GM18499 (cell line): Measurements from ENCODE around the gene HHEX.

Experiments
- ATAC-seq: cut with Tn5 transposase; IDR thresholded peaks from one replicate; pipeline ENCODE4 v1.9.1; 2021; ENCODE audit warnings: moderate number of reproducible peaks; ENCODE audit not compliant: insufficient read depth, unreplicated experiment

Gene HHEX

GRCh38 chr10:92692697-92693533, 3.2 kb downstream of the HHEX start:
- no peak for ATAC-seq

- ATAC-seq, result no peak
These were observed 3.8 kb downstream of the HHEX start for GRCh38 chr10:92693534-92693893.

- ATAC-seq, result no peak
These were observed 6.2 kb downstream of the HHEX start for GRCh38 chr10:92695679-92696605.

- ATAC-seq, result no peak
These were observed 7.0 kb downstream of the HHEX start for GRCh38 chr10:92696606-92697383.

GRCh38 chr10:92697663-92698511, 8.1 kb downstream of the HHEX start:
- no peak for ATAC-seq

- ATAC-seq, result no peak
These were observed 9.4 kb downstream of the HHEX start for GRCh38 chr10:92699193-92699517.

- no peak for ATAC-seq
These were observed 10.0 kb downstream of the HHEX start for GRCh38 chr10:92699518-92700381.

- no peak for ATAC-seq
These were observed 12.7 kb downstream of the HHEX start for GRCh38 chr10:92702301-92702916.

- ATAC-seq, result no peak
These were observed 22.5 kb downstream of the HHEX start for GRCh38 chr10:92712016-92712889.

- no peak for ATAC-seq
These were observed 24.5 kb downstream of the HHEX start for GRCh38 chr10:92714152-92714845.

- no peak for ATAC-seq
These were observed 25.1 kb downstream of the HHEX start for GRCh38 chr10:92714872-92715271.

GRCh38 chr10:92719991-92720830, 30.5 kb downstream of the HHEX start:
- ATAC-seq, result no peak

GRCh38 chr10:92720831-92721165, 31.0 kb downstream of the HHEX start:
- ATAC-seq, result no peak

- ATAC-seq, result no peak
These were observed 32.6 kb downstream of the HHEX start for GRCh38 chr10:92722349-92722748.

- no peak for ATAC-seq
These were observed 37.4 kb downstream of the HHEX start for GRCh38 chr10:92727141-92727540.

GRCh38 chr10:92727550-92727949, 37.8 kb downstream of the HHEX start:
- ATAC-seq, result no peak
